HepG2 (cell line): ENCODE results near the gene TMEM231. TPM values are rescaled to one million over a fixed set of nuclear protein-coding genes. Genes with fewer than 3 reads are reported as not detected.

ENCODE experiments used
- ATM ChIP-seq: fragments of 450-650 bp; IDR thresholded peaks from 2 replicates; pipeline ENCODE4 v1.7.1; 2017; ENCODE audit warnings: mild to moderate bottlenecking, borderline replicate concordance
- CEBPB ChIP-seq: IDR thresholded peaks from 2 replicates; pipeline ENCODE4 v1.6.1; 2011; ENCODE audit warnings: low read depth, low read length, improper control_type of control experiment, borderline replicate concordance
- CEBPG ChIP-seq: IDR thresholded peaks from 2 replicates; pipeline ENCODE4 v1.6.1; 2016
- FOXA1 ChIP-seq, 2 experiments: fragments of 450-650 bp in 1 of 2; sonication (generic) in 1 of 2; formaldehyde crosslinking in 1 of 2; IDR thresholded peaks; 2 replicates each; pipeline versions ENCODE4 v1.4.0 to v1.6.1; 2016 to 2020; ENCODE audit warnings: missing genetic modification reagents in 1 of 2
- GTF2F1 ChIP-seq: fragments of 150-350 bp; IDR thresholded peaks from 2 replicates; pipeline ENCODE4 v1.6.1; 2014; ENCODE audit warnings: low read length
- HMG20A ChIP-seq: IDR thresholded peaks from 2 replicates; pipeline ENCODE4 v1.6.1; 2016; ENCODE audit warnings: borderline replicate concordance
- MED1 ChIP-seq: sonication (generic); formaldehyde crosslinking; IDR thresholded peaks from 2 replicates; pipeline ENCODE4 v1.4.0; 2020; ENCODE audit warnings: missing genetic modification reagents
- SALL1 ChIP-seq: sonication (generic); formaldehyde crosslinking; IDR thresholded peaks from 2 replicates; pipeline ENCODE4 v1.8.0; 2022; ENCODE audit warnings: mild to moderate bottlenecking, missing genetic modification reagents
- SIX1 ChIP-seq: sonication (generic); formaldehyde crosslinking; IDR thresholded peaks from 2 replicates; pipeline ENCODE4 v1.4.0; 2020; ENCODE audit warnings: missing genetic modification reagents, borderline replicate concordance
- TBX2 ChIP-seq: sonication (generic); formaldehyde crosslinking; IDR thresholded peaks from 2 replicates; pipeline ENCODE4 v1.5.0; 2020; ENCODE audit warnings: missing genetic modification reagents, mild to moderate bottlenecking, borderline replicate concordance
- ZMYM4 ChIP-seq: sonication (generic); formaldehyde crosslinking; IDR thresholded peaks from 2 replicates; pipeline ENCODE4 v1.8.1; 2023; ENCODE audit warnings: mild to moderate bottlenecking, missing genetic modification reagents
- polyA plus RNA-seq, 8 experiments: library from polyadenylated mRNA; depleted of rRNA in 3 of 8; stranded (reverse) in 7 of 8; unstranded in 1 of 8; fragments of >200 nt; fragmentation: Illumina TruSeq in 4 of 8; extraction: Trizol in 4 of 8; gene quantifications; 2 replicates each; pipeline versions ENCODE4 v1.2.1 to v1.2.3, GENCODE V29; 2011 to 2016; ENCODE audit warnings: low read depth in 4 of 8, missing spikeins in 1 of 8, mixed read lengths in 1 of 8; ENCODE audit not compliant: insufficient read depth in 1 of 8
- total RNA-seq, 5 experiments: library from RNA; depleted of rRNA; stranded (reverse); fragments of >200 nt; fragmentation: Illumina TruSeq; extraction: Trizol; gene quantifications; 2 replicates each; pipeline ENCODE4 v1.2.3, GENCODE V29; 2016; ENCODE audit warnings: low read depth in 1 of 5
- TF ChIP-seq, protein P1 (sequence below): sonication (generic); formaldehyde crosslinking; IDR thresholded peaks from 2 replicates; pipeline ENCODE4 v1.4.0; 2020; ENCODE audit warnings: missing genetic modification reagents
- TF ChIP-seq, protein P2 (sequence below): sonication (generic); formaldehyde crosslinking; IDR thresholded peaks from 2 replicates; pipeline ENCODE4 v1.5.1; 2020; ENCODE audit warnings: mild to moderate bottlenecking, moderate library complexity, missing genetic modification reagents
- TF ChIP-seq, protein P3 (sequence below): sonication (generic); formaldehyde crosslinking; IDR thresholded peaks from 2 replicates; pipeline ENCODE4 v1.8.1; 2023; ENCODE audit warnings: mild to moderate bottlenecking, inconsistent platforms, moderate library complexity, missing genetic modification reagents, borderline replicate concordance
- TF ChIP-seq, protein P4 (sequence below): sonication (generic); formaldehyde crosslinking; IDR thresholded peaks from 2 replicates; pipeline ENCODE4 v1.5.0; 2020; ENCODE audit warnings: mild to moderate bottlenecking, missing genetic modification reagents
- TF ChIP-seq, protein P5 (sequence below): sonication (generic); formaldehyde crosslinking; IDR thresholded peaks from 2 replicates; pipeline ENCODE4 v1.5.0; 2020; ENCODE audit warnings: missing genetic modification reagents
- TF ChIP-seq, protein P6 (sequence below): sonication (generic); formaldehyde crosslinking; IDR thresholded peaks from 2 replicates; pipeline ENCODE4 v1.4.0; 2020; ENCODE audit warnings: missing genetic modification reagents; ENCODE audit errors: not compliant biosample characterization
- TF ChIP-seq, protein P7 (sequence below): sonication (generic); formaldehyde crosslinking; IDR thresholded peaks from 2 replicates; pipeline ENCODE4 v1.8.0; 2022; ENCODE audit warnings: missing genetic modification reagents, mild to moderate bottlenecking, moderate library complexity, borderline replicate concordance

Gene TMEM231
- total and polyA plus RNA-seq, 2 of the 13 experiments (the other 11 are each of a cell fraction or from before 2014, with no cell fraction given) = 3.5 to 7.4 TPM

DNA sequence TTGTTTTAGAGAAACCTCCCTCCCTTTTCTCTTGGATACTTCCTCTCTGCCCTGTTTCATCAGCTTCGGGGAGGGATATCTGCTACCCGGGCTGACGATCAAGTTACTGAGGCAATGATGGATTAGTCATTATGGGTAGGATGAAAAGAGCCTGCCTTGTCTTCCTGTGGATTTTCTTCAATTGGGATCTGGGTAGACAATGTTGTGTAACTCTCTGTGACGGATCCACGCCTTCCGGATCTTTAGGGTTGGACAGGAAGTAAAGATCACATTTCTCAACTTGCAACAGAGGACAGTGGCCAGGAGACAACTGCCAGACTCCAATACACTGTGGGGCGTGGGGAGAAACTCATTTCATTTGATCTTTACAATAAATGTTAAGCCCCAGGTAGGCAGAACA lies 49.5 kb downstream of the TMEM231 start (continued):
- TF ChIP-seq, protein P1, sequence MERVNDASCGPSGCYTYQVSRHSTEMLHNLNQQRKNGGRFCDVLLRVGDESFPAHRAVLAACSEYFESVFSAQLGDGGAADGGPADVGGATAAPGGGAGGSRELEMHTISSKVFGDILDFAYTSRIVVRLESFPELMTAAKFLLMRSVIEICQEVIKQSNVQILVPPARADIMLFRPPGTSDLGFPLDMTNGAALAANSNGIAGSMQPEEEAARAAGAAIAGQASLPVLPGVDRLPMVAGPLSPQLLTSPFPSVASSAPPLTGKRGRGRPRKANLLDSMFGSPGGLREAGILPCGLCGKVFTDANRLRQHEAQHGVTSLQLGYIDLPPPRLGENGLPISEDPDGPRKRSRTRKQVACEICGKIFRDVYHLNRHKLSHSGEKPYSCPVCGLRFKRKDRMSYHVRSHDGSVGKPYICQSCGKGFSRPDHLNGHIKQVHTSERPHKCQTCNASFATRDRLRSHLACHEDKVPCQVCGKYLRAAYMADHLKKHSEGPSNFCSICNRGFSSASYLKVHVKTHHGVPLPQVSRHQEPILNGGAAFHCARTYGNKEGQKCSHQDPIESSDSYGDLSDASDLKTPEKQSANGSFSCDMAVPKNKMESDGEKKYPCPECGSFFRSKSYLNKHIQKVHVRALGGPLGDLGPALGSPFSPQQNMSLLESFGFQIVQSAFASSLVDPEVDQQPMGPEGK (CRISPR knock-in tag) = peak; percentile 26; the same call in 1 of the 2 replicates
- TF ChIP-seq GTF2F1 (no peak), MED1 (CRISPR knock-in tag) (peak; percentile 63), HMG20A (CRISPR knock-in tag) (peak; percentile 88), SIX1 (CRISPR knock-in tag) (peak; percentile 50; the same call in 1 of the 2 replicates), CEBPG (CRISPR knock-in tag) (peak; percentile 93), ATM (no peak), SALL1 (CRISPR knock-in tag) (peak; percentile 55; the same call in 1 of the 2 replicates), TBX2 (CRISPR knock-in tag) (0 out of 2 replicates have a peak, but pooled peaks have one; percentile 45), CEBPB (peak; percentile 86), ZMYM4 (CRISPR knock-in tag) (peak; percentile 57), FOXA1 (IDR thresholded peaks at IDR 0.05) (no peak), FOXA1 (CRISPR knock-in tag; IDR thresholded peaks at IDR 0.05) (peak; percentile 19; the same call in 1 of the 2 replicates)
- TF ChIP-seq, protein P2, sequence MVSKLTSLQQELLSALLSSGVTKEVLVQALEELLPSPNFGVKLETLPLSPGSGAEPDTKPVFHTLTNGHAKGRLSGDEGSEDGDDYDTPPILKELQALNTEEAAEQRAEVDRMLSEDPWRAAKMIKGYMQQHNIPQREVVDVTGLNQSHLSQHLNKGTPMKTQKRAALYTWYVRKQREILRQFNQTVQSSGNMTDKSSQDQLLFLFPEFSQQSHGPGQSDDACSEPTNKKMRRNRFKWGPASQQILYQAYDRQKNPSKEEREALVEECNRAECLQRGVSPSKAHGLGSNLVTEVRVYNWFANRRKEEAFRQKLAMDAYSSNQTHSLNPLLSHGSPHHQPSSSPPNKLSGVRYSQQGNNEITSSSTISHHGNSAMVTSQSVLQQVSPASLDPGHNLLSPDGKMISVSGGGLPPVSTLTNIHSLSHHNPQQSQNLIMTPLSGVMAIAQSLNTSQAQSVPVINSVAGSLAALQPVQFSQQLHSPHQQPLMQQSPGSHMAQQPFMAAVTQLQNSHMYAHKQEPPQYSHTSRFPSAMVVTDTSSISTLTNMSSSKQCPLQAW = no peak
- TF ChIP-seq, protein P3, sequence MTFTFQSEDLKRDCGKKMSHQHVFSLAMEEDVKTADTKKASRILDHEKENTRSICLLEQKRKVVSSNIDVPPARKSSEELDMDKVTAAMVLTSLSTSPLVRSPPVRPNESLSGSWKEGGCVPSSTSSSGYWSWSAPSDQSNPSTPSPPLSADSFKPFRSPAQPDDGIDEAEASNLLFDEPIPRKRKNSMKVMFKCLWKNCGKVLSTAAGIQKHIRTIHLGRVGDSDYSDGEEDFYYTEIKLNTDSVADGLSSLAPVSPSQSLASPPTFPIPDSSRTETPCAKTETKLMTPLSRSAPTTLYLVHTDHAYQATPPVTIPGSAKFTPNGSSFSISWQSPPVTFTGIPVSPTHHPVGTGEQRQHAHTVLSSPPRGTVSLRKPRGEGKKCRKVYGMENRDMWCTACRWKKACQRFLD (CRISPR knock-in tag) = no peak
- TF ChIP-seq, protein P4, sequence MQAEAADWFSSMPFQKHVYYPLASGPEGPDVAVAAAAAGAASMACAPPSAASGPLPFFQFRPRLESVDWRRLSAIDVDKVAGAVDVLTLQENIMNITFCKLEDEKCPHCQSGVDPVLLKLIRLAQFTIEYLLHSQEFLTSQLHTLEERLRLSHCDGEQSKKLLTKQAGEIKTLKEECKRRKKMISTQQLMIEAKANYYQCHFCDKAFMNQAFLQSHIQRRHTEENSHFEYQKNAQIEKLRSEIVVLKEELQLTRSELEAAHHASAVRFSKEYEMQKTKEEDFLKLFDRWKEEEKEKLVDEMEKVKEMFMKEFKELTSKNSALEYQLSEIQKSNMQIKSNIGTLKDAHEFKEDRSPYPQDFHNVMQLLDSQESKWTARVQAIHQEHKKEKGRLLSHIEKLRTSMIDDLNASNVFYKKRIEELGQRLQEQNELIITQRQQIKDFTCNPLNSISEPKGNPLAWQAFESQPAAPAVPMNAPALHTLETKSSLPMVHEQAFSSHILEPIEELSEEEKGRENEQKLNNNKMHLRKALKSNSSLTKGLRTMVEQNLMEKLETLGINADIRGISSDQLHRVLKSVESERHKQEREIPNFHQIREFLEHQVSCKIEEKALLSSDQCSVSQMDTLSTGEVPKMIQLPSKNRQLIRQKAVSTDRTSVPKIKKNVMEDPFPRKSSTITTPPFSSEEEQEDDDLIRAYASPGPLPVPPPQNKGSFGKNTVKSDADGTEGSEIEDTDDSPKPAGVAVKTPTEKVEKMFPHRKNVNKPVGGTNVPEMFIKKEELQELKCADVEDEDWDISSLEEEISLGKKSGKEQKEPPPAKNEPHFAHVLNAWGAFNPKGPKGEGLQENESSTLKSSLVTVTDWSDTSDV (CRISPR knock-in tag) = no peak
- TF ChIP-seq, protein P5, sequence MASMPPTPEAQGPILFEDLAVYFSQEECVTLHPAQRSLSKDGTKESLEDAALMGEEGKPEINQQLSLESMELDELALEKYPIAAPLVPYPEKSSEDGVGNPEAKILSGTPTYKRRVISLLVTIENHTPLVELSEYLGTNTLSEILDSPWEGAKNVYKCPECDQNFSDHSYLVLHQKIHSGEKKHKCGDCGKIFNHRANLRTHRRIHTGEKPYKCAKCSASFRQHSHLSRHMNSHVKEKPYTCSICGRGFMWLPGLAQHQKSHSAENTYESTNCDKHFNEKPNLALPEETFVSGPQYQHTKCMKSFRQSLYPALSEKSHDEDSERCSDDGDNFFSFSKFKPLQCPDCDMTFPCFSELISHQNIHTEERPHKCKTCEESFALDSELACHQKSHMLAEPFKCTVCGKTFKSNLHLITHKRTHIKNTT (CRISPR knock-in tag) = no peak
- TF ChIP-seq, protein P6, sequence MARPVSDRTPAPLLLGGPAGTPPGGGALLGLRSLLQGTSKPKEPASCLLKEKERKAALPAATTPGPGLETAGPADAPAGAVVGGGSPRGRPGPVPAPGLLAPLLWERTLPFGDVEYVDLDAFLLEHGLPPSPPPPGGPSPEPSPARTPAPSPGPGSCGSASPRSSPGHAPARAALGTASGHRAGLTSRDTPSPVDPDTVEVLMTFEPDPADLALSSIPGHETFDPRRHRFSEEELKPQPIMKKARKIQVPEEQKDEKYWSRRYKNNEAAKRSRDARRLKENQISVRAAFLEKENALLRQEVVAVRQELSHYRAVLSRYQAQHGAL (CRISPR knock-in tag) = no peak
- TF ChIP-seq, protein P7, sequence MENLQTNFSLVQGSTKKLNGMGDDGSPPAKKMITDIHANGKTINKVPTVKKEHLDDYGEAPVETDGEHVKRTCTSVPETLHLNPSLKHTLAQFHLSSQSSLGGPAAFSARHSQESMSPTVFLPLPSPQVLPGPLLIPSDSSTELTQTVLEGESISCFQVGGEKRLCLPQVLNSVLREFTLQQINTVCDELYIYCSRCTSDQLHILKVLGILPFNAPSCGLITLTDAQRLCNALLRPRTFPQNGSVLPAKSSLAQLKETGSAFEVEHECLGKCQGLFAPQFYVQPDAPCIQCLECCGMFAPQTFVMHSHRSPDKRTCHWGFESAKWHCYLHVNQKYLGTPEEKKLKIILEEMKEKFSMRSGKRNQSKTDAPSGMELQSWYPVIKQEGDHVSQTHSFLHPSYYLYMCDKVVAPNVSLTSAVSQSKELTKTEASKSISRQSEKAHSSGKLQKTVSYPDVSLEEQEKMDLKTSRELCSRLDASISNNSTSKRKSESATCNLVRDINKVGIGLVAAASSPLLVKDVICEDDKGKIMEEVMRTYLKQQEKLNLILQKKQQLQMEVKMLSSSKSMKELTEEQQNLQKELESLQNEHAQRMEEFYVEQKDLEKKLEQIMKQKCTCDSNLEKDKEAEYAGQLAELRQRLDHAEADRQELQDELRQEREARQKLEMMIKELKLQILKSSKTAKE (CRISPR knock-in tag) = no peak
